Activated CD4-positive, alpha-beta T cell treated with anti-CD3 and anti-CD28 coated beads, Interleukin-2, amount 50 U/mL, for 24 hours (primary cell): ENCODE measurements around the gene MS4A3.
"Not testable (repeated sequence)": the region's sequence is repeated elsewhere in the genome, so short reads cannot be mapped to it uniquely, and the experiment has no call there.

Source experiments
- DNase-seq, 2 donors: peaks; one replicate each; pipeline ENCODE4 v3.0.0-alpha.2; 2020; ENCODE audit warnings: low read depth in 1 of 2, low spot score in 1 of 2

The MS4A3 gene

DNA sequence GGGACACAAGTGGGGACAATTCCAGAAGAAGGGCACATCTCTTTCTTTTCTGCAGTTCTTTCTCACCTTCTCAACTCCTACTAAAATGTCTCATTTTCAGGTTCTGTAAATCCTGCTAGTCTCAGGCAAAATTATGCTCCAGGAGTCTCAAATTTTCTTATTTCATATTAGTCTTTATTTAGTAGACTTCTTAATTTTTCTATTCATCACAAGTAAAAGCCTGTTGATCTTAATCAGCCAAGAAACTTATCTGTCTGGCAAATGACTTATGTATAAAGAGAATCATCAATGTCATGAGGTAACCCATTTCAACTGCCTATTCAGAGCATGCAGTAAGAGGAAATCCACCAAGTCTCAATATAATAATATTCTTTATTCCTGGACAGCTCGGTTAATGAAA, 31.9 kb downstream of the MS4A3 start, which contains the start of gene MS4A2:
Gene MS4A2 (plus strand): TSS at position 301 of the 400 bp plus-strand sequence. CDS start 102 bp downstream, outside the sequence.
- DNase-seq: no peak

DNA sequence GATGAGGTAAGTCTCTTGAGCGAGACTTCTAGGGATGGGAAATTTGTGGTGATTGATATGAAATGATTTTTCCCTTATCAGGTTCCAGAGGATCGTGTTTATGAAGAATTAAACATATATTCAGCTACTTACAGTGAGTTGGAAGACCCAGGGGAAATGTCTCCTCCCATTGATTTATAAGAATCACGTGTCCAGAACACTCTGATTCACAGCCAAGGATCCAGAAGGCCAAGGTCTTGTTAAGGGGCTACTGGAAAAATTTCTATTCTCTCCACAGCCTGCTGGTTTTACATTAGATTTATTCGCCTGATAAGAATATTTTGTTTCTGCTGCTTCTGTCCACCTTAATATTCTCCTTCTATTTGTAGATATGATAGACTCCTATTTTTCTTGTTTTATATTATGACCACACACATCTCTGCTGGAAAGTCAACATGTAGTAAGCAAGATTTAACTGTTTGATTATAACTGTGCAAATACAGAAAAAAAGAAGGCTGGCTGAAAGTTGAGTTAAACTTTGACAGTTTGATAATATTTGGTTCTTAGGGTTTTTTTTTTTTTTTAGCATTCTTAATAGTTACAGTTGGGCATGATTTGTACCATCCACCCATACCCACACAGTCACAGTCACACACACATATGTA, 39.1 kb downstream of the MS4A3 start:
- DNase-seq: no peak

DNA sequence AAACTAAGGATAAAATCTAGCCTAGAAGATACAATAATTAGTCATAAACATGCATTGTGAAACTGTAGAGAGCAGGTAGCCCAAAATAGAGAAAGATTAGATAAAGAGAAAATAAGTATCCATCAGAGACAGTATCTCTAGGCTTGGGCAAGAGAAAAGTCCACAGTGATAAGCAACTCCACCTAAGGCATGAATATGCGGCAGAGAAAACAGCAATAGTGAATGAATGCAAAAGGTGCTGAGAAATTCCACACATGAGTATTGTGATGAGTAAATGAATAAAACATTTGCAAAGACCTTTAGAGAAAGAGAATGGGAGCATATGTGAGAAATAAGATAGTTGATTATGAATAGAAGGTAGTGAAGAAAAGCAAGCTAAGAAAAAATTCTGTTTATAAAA, 40.7 kb downstream of the MS4A3 start:
- DNase-seq: no peak

DNA sequence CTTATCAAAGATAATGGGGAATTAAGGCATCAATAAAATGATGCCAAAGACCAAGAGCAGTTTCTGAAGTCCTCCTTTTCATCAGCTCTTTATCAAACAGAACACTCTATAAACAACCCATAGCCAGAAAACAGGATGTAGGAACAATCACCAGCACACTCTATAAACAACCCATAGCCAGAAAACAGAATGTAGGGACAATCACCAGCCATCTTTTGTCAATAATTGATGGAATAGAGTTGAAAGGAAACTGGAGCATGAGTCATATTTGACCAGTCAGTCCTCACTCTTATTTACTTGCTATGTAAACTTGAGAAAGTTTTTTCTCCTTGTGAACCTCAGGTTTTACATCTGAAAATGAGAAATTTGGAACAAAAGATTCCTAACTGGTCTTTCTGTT, 42.0 kb downstream of the MS4A3 start:
- no peak for DNase-seq

DNA sequence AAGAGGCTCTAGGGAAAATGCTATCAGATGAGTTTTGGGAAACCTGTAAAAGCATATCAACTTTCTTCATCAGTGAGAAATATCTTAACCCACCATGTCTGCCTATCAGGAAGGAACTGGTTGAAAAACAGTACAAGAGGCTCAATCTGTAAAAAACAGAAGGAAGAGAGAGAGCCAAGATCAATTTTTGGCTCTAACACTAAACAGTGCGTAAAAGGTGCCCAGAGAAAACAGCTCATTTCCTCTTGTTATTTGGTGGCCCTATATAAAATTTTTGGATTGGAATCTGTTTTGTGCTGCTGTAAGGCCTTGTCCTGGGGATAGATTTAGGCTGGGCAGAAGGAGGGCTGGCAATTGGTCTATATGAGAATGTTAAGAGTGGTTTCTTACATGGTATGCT, 44.1 kb downstream of the MS4A3 start:
- no peak for DNase-seq

DNA sequence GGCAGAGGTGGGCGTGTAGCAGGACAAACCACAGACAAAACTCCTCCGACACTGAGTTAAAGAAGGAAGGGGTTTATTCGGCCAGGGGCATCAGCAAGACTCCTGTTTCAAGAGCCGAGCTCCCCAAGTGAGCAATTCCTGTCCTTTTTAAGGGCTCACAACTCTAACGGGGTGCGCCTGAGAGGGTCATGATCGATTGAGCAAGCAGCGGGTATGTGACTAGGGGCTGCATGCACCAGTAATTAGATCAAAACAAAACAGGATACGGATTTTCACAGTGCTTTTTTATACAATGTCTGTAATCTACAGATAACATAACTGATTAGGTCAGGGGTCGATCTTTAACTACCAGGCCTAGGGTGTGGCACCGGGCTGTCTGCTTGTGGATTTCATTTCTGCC, 44.9 kb downstream of the MS4A3 start:
- DNase-seq: not testable (repeated sequence)

DNA sequence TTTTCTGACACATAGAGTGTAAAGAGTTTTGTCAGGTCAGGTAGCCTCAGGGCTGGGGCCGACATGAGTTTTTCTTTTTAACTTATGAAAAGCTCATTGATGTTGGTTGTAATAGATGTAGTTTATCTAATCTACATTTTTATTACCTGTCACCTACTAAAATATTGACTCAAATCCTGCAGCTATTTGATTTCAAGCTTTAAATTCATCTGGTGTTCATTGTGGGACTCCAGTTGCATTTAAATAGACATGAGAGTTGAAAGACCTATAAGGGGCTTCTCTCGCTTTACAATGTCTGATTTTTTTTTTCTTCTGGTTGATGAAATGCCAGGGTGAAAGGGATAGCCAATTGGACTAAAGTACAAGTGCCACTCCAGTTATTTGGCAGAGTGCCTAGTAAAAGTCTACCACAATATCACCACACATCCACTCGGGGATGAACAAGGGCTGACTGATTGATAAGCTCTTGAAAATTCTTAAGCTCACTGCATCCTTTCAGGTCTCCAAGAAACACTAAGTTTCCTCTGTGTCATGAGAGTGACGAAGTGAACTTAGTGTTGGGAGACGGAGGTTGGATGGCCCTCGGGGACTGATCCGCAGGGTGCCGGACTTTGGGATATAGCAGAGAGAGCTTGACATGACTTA, 48.1 kb downstream of the MS4A3 start:
- not testable (repeated sequence) for DNase-seq

DNA sequence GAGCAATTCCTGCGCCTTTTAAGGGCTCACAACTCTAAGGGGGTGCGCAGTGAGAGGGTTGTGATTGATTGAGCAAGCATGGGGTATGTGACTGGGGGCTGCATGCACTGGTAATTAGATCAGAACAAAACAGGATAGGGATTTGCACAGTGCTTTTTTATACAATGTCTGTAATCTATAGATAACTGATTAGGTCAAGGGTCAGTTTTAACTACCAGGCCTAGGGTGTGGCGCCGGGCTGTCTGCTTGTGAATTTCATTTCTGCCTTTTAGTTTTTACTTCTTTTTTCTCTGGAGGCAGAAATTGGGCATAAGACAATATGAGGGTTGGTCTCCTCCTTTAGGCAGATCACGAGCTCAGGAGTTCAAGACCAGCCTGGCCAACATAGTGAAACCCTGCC, 52.2 kb downstream of the MS4A3 start:
- not testable (repeated sequence) for DNase-seq

DNA sequence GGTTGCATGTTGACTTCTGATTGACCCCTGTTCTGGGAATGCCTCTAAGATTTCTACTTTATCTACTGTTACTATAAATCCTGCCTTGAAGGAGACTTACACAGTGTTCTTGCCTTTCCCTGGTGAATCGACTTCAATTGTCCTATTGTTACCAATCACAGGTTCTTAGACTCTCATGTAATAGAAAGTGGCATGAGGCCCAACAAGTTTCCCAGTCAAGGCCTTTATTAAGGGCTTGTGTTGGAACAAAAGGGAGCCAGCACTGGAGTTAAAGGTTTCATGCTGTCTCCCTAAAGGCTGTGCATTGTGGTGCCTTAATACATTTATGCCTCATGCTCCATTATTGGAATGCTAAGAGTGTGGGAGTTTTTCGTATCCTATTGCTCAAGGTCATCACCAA, 55.3 kb downstream of the MS4A3 start:
- DNase-seq: no peak

DNA sequence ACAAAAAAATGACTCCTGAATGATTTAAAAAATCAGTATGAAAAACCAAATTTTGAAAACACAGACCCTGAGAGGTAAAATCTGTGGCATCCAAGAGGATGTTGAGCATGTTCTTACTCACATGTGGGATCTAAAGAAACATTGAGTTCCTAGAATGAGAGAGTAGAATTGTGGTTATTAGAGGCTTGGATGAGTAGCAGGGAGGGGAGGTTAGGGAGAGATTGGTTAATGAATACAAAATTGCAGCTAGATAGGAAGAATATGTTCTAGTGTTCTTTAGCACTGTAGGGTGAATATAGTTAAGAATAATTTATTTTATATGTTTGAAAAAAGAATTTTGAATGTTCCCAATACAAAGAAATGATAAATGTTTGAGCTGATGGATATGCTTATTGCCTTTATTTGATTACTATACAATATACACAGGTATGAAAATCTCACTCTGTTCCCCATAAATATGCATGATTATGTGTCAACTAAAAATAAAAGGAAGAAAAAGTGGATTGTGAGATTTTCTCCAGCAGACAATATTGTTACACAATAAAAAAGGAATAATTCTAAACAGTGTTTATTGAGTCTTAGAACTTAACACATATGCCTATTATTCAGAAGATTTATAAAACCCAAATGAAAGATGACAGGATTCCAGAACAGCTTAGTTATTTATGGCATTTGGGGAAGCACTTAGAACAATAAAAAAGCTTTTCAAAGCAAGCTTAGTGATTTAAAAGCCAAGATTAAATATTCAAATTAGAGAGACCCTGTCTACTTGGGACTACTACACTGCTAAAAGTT, 60.7 kb downstream of the MS4A3 start:
- no peak for DNase-seq

DNA sequence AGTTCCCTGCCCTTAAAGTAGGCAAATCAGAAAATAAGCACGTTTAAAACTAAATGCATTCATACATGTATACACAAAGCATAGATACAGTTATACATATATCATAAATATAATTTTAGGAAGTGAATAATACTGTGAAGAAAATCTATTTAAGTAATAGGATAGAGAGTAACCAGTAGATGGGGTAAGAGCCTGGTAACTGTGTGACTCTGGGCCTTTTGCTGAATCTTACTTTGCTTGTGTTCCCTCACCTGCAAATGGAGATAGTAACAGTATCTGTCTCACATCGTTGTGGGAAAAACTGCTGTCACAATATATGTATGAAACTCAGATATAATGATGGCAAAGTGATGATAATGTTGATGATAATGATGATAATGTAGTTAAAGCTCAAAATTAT, 61.9 kb downstream of the MS4A3 start:
- no peak for DNase-seq

DNA sequence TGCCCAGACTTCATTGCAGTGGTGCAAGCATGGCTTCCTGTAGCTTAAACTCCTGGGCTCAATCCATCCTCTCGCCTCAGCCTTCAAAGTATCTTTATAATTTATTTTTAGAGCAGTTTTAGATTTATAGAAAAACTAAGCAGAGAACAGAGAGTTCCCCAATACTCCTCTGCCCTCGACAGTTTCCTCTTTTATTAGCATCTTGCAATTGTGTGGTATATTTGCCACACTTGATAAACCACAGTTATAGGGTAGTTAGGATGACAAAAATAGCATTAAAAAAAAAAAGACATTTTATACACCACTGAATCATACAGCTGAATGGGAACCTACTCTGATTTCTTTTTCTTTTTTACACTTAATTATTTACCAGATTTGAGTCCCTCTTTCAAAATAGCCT, 63.2 kb downstream of the MS4A3 start:
- DNase-seq: no peak
